Lower leg skin (tissue), 4 donors: Measurements from ENCODE around the gene CCDC127. TPM values are rescaled to one million over a fixed set of nuclear protein-coding genes. Genes with fewer than 3 reads are reported as not detected.

Experiments used
- DNase-seq, 2 donors: peaks; one replicate each; pipeline ENCODE4 v3.0.0-alpha.2; 2019; ENCODE audit warnings: low spot score in 2 of 2
- H3K4me3 ChIP-seq: fragments of 200-600 bp; sonication (generic); 2 replicates; pipeline ENCODE4 v1.5.1; 2017; ENCODE audit warnings: mild to moderate bottlenecking, low read depth; ENCODE audit not compliant: poor library complexity, severe bottlenecking
- CTCF ChIP-seq, 3 donors: fragments of 450-650 bp; IDR thresholded peaks; one replicate each; pipeline ENCODE4 v1.5.1; 2016; ENCODE audit warnings: antibody characterized with exemption in 3 of 3, mild to moderate bottlenecking in 3 of 3, moderate library complexity in 2 of 3
- POLR2A ChIP-seq, 2 donors: fragments of 450-650 bp; IDR thresholded peaks; one replicate each; pipeline ENCODE4 v1.6.1; 2016 to 2017; ENCODE audit warnings: antibody characterized with exemption in 2 of 2, mild to moderate bottlenecking in 1 of 2, moderate library complexity in 1 of 2
- WGBS, 2 donors: methylation state at CpG; one replicate each; pipeline ENCODE4 v1.1.5; 2018; 5-methylcytosine and 5-hydroxymethylcytosine counted together
- intact Hi-C: fragments of 100-400 bp; cut with DNase I; formaldehyde crosslinking; loops from one replicate; pipeline ENCODE4 v1.15.0; 2023; ENCODE audit warnings: low total_unique reads
- total RNA-seq, 4 donors: library from RNA; depleted of rRNA; stranded (reverse); fragments of >200 nt; gene quantifications; one replicate each; pipeline ENCODE4 v1.1.0, GENCODE V29; 2016

Gene CCDC127
- total RNA-seq, 4 donors from 2014 or later, result 3.0 to 6.2 (median 4.6) TPM

- TF ChIP-seq CTCF (IDR thresholded peaks at IDR 0.05) (no peak), POLR2A (IDR thresholded peaks at IDR 0.05) (no peak)
- intact Hi-C loops, result no loop called here
- DNase-seq, result no peak
- WGBS, 2 donors, result 94 to 98% methylated on average over 12 of the region's 12 CpGs
- no peak overlapping the region for H3K4me3 ChIP-seq
These were observed 35.8 kb downstream of the CCDC127 start for GRCh38 chr5:182126-182525.

GRCh38 chr5:181566-181965 lies 36.4 kb downstream of the CCDC127 start:
- H3K4me3 ChIP-seq, result no peak overlapping the region
- TF ChIP-seq CTCF (IDR thresholded peaks at IDR 0.05) (no peak), POLR2A (IDR thresholded peaks at IDR 0.05) (no peak)
- 90 to 95% methylated on average over 20 to 22 of the region's 22 CpGs for WGBS, 2 donors
- intact Hi-C loops, result no loop called here
- no peak for DNase-seq

GRCh38 chr5:181160-181559 lies 36.8 kb downstream of the CCDC127 start:
- TF ChIP-seq POLR2A (IDR thresholded peaks at IDR 0.05), result no peak
- no peak for TF ChIP-seq CTCF (IDR thresholded peaks at IDR 0.05)
- intact Hi-C loops, result no loop called here
- WGBS, 2 donors, result 92 to 94% methylated on average over 9 of the region's 9 CpGs
- no peak for DNase-seq
- no peak overlapping the region for H3K4me3 ChIP-seq

GRCh38 chr5:180286-180918 lies 37.6 kb downstream of the CCDC127 start:
- DNase-seq, result no peak
- WGBS, 2 donors, result 80 to 86% methylated on average over 13 of the region's 13 CpGs
- no peak overlapping the region for H3K4me3 ChIP-seq
- intact Hi-C loops, result no loop called here
- no peak for TF ChIP-seq CTCF (IDR thresholded peaks at IDR 0.05)
- TF ChIP-seq POLR2A (IDR thresholded peaks at IDR 0.05), result no peak

GRCh38 chr5:179401-179800 lies 38.6 kb downstream of the CCDC127 start:
- TF ChIP-seq CTCF (IDR thresholded peaks at IDR 0.05) (no peak), POLR2A (IDR thresholded peaks at IDR 0.05) (no peak)
- no peak overlapping the region for H3K4me3 ChIP-seq
- DNase-seq, result no peak
- 93 to 94% methylated on average over 6 to 9 of the region's 9 CpGs for WGBS, 2 donors
- intact Hi-C loops, result no loop called here

- intact Hi-C loops, result no loop called here
- H3K4me3 ChIP-seq, result no peak overlapping the region
- DNase-seq, result no peak
- TF ChIP-seq CTCF (IDR thresholded peaks at IDR 0.05) (no peak), POLR2A (IDR thresholded peaks at IDR 0.05) (no peak)
- WGBS, 2 donors, result 63 to 69% methylated on average over 5 of the region's 5 CpGs
These were observed 39.8 kb downstream of the CCDC127 start for GRCh38 chr5:178110-178509.
